Neuronal stem cell (in vitro differentiated cells): ENCODE measurements around the gene HIP1R.

Experiments used
- DNase-seq: peaks from one replicate; pipeline ENCODE4 v3.0.0-alpha.2; 2013; ENCODE audit warnings: low spot score
- H2AFZ ChIP-seq: one replicate; pipeline ENCODE4 v1.6.1; 2013; ENCODE audit warnings: mild to moderate bottlenecking, low read length, inconsistent platforms
- H2AK5ac ChIP-seq: 2 replicates; pipeline ENCODE4 v1.6.1; 2013; ENCODE audit warnings: low read depth, mild to moderate bottlenecking, inconsistent platforms, low read length, moderate library complexity, mixed read lengths
- H2BK120ac ChIP-seq: 2 replicates; pipeline ENCODE4 v1.6.1; 2013; ENCODE audit warnings: low read depth, mild to moderate bottlenecking, inconsistent platforms, low read length, moderate library complexity, mixed read lengths
- H2BK12ac ChIP-seq: one replicate; pipeline ENCODE4 v1.6.1; 2013; ENCODE audit warnings: low read length, inconsistent platforms
- H2BK15ac ChIP-seq: 2 replicates; pipeline ENCODE4 v1.6.1; 2013; ENCODE audit warnings: mild to moderate bottlenecking, low read length, inconsistent platforms, mixed read lengths
- H2BK5ac ChIP-seq: one replicate; pipeline ENCODE4 v1.6.1; 2013; ENCODE audit warnings: inconsistent platforms, mild to moderate bottlenecking, low read length, moderate library complexity
- H3K14ac ChIP-seq: one replicate; pipeline ENCODE4 v1.6.1; 2013; ENCODE audit warnings: low read length, inconsistent platforms
- H3K18ac ChIP-seq: 2 replicates; pipeline ENCODE4 v1.6.1; 2013; ENCODE audit warnings: low read length, inconsistent platforms
- H3K23ac ChIP-seq: 2 replicates; pipeline ENCODE4 v1.6.1; 2013; ENCODE audit warnings: low read depth, mild to moderate bottlenecking, mixed read lengths, low read length, inconsistent platforms; ENCODE audit not compliant: poor library complexity
- H3K27ac ChIP-seq: replicated peaks from 3 replicates; pipeline ENCODE4 v1.5.1; 2013; ENCODE audit warnings: low read length, inconsistent platforms
- H3K27me3 ChIP-seq, 3 experiments: 2 replicates each; pipeline ENCODE4 v1.6.1; 2013; ENCODE audit warnings: low read length in 3 of 3, mild to moderate bottlenecking in 2 of 3, inconsistent platforms in 1 of 3, low read depth in 1 of 3, mixed read lengths in 1 of 3, moderate library complexity in 1 of 3; ENCODE audit not compliant: control insufficient read depth in 3 of 3, insufficient read depth in 3 of 3
- H3K36me3 ChIP-seq, 2 donors: replicated peaks in 1 of 2; 2 replicates each; pipeline ENCODE4 v1.6.1; 2013; ENCODE audit warnings: low read length in 2 of 2; ENCODE audit not compliant: control insufficient read depth in 2 of 2, insufficient read depth in 2 of 2
- H3K4ac ChIP-seq: 2 replicates; pipeline ENCODE4 v1.6.1; 2013; ENCODE audit warnings: inconsistent platforms, mild to moderate bottlenecking, low read length, moderate library complexity
- H3K4me1 ChIP-seq, 2 donors: 1 replicate in 1 of 2; 2 replicates in 1 of 2; pipeline ENCODE4 v1.6.1; 2013; ENCODE audit warnings: low read length in 2 of 2, low read depth in 1 of 2; ENCODE audit not compliant: control insufficient read depth in 2 of 2, insufficient read depth in 1 of 2
- H3K4me2 ChIP-seq: one replicate; pipeline ENCODE4 v1.6.1; 2013; ENCODE audit warnings: mild to moderate bottlenecking, low read length, inconsistent platforms; ENCODE audit not compliant: insufficient read depth, poor library complexity, severe bottlenecking
- H3K4me3 ChIP-seq, 2 donors: 2 replicates each; pipeline ENCODE4 v1.5.1; 2013; ENCODE audit warnings: low read length in 2 of 2, mild to moderate bottlenecking in 2 of 2, inconsistent platforms in 1 of 2, moderate library complexity in 1 of 2
- H3K79me1 ChIP-seq: one replicate; pipeline ENCODE4 v1.6.1; 2013; ENCODE audit warnings: low read depth, mild to moderate bottlenecking, inconsistent platforms, low read length, moderate library complexity
- H3K9ac ChIP-seq: one replicate; pipeline ENCODE4 v1.6.1; 2013; ENCODE audit warnings: mild to moderate bottlenecking, low read depth, low read length, inconsistent platforms; ENCODE audit not compliant: poor library complexity
- H3K9me3 ChIP-seq, 2 donors: replicated peaks in 1 of 2; 2 replicates each; pipeline versions ENCODE3 to v1.6.1; 2013; ENCODE audit warnings: low read length in 2 of 2, mild to moderate bottlenecking in 2 of 2, inconsistent platforms in 1 of 2, low read depth in 1 of 2, mixed read lengths in 1 of 2, moderate library complexity in 1 of 2; ENCODE audit not compliant: control insufficient read depth in 2 of 2, insufficient read depth in 1 of 2
- H4K8ac ChIP-seq: one replicate; pipeline ENCODE4 v1.6.1; 2013; ENCODE audit warnings: low read depth, mild to moderate bottlenecking, inconsistent platforms, low read length, moderate library complexity
- H4K91ac ChIP-seq: one replicate; pipeline ENCODE4 v1.6.1; 2013; ENCODE audit warnings: low read length, low read depth, mild to moderate bottlenecking, inconsistent platforms; ENCODE audit not compliant: poor library complexity
- WGBS, 2 donors: extraction: QIAGEN DNeasy Blood & Tissue Kit; methylation state at CpG; one replicate each; pipeline ENCODE4 v1.1.7; 2013; ENCODE audit warnings: missing lambda C conversion rate in 2 of 2, mixed read lengths in 1 of 2; ENCODE audit not compliant: insufficient read length in 2 of 2, insufficient replicate concordance in 1 of 2; ENCODE audit errors: extremely low coverage in 2 of 2; 5-methylcytosine and 5-hydroxymethylcytosine counted together

Gene HIP1R

GRCh38 chr12:122886161-122886560 is 50.9 kb downstream of the HIP1R start:
- WGBS, 2 donors = no CpG with 5 or more reads among the region's 8 CpGs
- Histone ChIP-seq H3K4me1 (peaks cover 30 to 38% of the 10 kb centered on the region in 2 donors), H3K9me3 (peaks cover 0 to 2% of the 10 kb centered on the region in 2 donors), H3K36me3 (peaks cover 0 to 3% of the 10 kb centered on the region in 2 donors), H3K4ac (no peak overlapping the region), H3K27me3 (no peaks in the 10 kb centered on the region), H2AK5ac (no peak overlapping the region), H2BK12ac (no peak overlapping the region), H4K8ac (no peak overlapping the region), H3K4me3 (no peak overlapping the region), H3K14ac (no peak overlapping the region), H2BK120ac (no peak overlapping the region), H2BK5ac (no peak overlapping the region), H3K27ac (no peak overlapping the region), H4K91ac (no peak overlapping the region), H3K23ac (no peak overlapping the region), H2BK15ac (no peak overlapping the region), H3K79me1 (peaks cover 11% of the 10 kb centered on the region), H2AFZ (no peak overlapping the region), H3K18ac (no peak overlapping the region), H3K9ac (no peak overlapping the region), H3K4me2 (no peak overlapping the region)
- no peak for DNase-seq

DNA sequence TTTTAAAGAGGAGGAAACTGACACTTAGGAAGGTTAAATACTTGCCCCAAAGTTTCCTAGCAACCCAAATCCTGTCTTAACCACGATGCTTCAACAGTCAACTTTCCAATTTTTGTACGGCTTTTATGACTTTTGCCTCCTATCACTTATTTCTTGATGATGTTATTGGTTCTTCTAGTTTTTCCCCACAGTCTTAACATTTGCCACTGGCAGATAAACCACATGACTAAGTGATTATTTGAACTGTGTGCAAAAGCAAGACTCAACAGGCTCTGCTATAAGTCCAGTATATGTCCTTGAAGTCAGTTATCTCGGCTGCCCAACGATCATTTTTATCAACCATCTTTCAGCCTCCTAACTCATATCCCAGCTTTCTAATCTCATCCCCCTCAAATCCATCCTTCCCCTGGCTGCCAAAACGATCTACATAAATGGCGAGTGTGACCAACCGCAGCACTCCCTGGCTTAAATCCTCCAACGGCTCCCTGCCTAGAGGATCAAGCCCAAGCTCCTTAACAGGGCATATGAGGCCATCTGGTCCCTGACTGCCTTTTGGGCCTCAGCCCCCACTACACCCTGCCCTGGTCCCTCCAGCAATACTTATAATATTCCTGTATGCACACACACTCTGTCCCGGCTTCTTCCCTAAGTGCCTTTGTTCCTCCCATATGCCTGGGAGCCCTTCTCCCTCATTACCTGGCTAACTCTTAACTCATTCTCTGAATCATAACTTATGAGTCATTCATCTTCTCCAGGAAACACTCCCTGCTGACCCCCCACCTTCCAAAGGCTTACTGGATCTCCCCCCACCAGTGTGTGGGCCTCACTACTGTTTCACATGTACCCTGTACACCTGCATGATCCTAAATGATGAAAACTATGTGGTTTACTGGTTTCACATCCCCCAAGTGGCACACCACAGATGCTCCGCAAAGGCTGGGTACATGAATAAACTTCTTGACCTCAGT is 51.9 kb downstream of the HIP1R start:
- Histone ChIP-seq H3K36me3 (peaks cover 0 to 3% of the 10 kb centered on the region in 2 donors), H3K18ac (no peak overlapping the region), H3K27me3 (no peaks in the 10 kb centered on the region), H3K4me3 (no peak overlapping the region), H2BK5ac (no peak overlapping the region), H2BK12ac (no peak overlapping the region), H3K4me1 (peaks cover 31 to 44% of the 10 kb centered on the region in 2 donors), H3K27ac (no peak overlapping the region), H3K4ac (no peak overlapping the region), H2BK15ac (no peak overlapping the region), H2AK5ac (no peak overlapping the region), H3K14ac (no peak overlapping the region), H3K9ac (no peak overlapping the region), H4K8ac (no peak overlapping the region), H3K9me3 (peaks cover 0 to 2% of the 10 kb centered on the region in 2 donors), H2AFZ (no peak overlapping the region), H4K91ac (no peak overlapping the region), H2BK120ac (no peak overlapping the region), H3K23ac (no peak overlapping the region), H3K79me1 (peaks cover 11% of the 10 kb centered on the region), H3K4me2 (no peak overlapping the region)
- no CpG with 5 or more reads among the region's 10 CpGs for WGBS, 2 donors
- no peak for DNase-seq

DNA sequence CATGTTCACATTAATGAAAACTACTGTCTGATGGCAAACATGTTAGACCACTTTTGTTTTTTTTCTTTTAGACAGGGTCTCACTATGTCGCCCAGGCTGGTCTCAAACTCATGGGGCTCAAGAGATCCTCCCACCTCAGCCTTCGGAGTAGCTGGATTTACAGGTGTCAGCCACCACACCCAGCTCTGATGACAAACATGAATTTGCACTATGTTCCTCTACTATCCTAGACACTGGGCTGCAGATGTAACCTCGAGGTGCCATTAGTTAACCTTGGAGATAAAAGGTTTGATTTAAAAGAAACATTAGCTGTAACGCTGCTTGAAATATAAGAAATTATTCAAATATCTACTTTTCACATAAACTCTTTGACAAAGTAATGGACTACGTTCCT is 52.6 kb downstream of the HIP1R start:
- Histone ChIP-seq H3K79me1 (peaks cover 11% of the 10 kb centered on the region), H4K91ac (no peak overlapping the region), H2BK120ac (no peak overlapping the region), H3K23ac (no peak overlapping the region), H3K4me2 (no peak overlapping the region), H2BK12ac (no peak overlapping the region), H3K4me1 (peaks cover 32 to 47% of the 10 kb centered on the region in 2 donors), H3K36me3 (peaks cover 0 to 3% of the 10 kb centered on the region in 2 donors), H3K9me3 (peaks cover 0 to 2% of the 10 kb centered on the region in 2 donors), H2BK15ac (no peak overlapping the region), H3K4me3 (no peak overlapping the region), H4K8ac (no peak overlapping the region), H2AFZ (no peak overlapping the region), H3K18ac (no peak overlapping the region), H3K14ac (no peak overlapping the region), H3K27ac (no peak overlapping the region), H3K4ac (no peak overlapping the region), H2BK5ac (no peak overlapping the region), H3K9ac (no peak overlapping the region), H3K27me3 (no peaks in the 10 kb centered on the region), H2AK5ac (no peak overlapping the region)
- no CpG with 5 or more reads among the region's 5 CpGs for WGBS, 2 donors
- DNase-seq = no peak

GRCh38 chr12:122888232-122888752 is 53.0 kb downstream of the HIP1R start:
- H2BK120ac ChIP-seq = no peak overlapping the region
- no peak overlapping the region for H3K23ac ChIP-seq
- H3K14ac ChIP-seq = no peak overlapping the region
- H3K4me1 ChIP-seq = peaks cover 32 to 47% of the 10 kb centered on the region in 2 donors
- H3K9me3 ChIP-seq = peaks cover 0 to 2% of the 10 kb centered on the region in 2 donors
- no peak overlapping the region for H4K91ac ChIP-seq
- no peak overlapping the region for H2AK5ac ChIP-seq
- H2BK5ac ChIP-seq = no peak overlapping the region
- no peak overlapping the region for H3K4me3 ChIP-seq
- no peak for DNase-seq
- no peak overlapping the region for H3K9ac ChIP-seq
- H3K18ac ChIP-seq = peak overlapping the region; percentile 73
- H3K27ac ChIP-seq = peak overlapping the region; percentile 33
- peaks cover 11% of the 10 kb centered on the region for H3K79me1 ChIP-seq
- no peak overlapping the region for H4K8ac ChIP-seq
- H2BK15ac ChIP-seq = no peak overlapping the region
- no CpG with 5 or more reads among the region's 12 CpGs for WGBS, 2 donors
- no peak overlapping the region for H3K4me2 ChIP-seq
- H3K36me3 ChIP-seq = peaks cover 0 to 5% of the 10 kb centered on the region in 2 donors
- H2BK12ac ChIP-seq = no peak overlapping the region
- no peak overlapping the region for H2AFZ ChIP-seq
- no peaks in the 10 kb centered on the region for H3K27me3 ChIP-seq
- H3K4ac ChIP-seq = no peak overlapping the region
